Measurements from ENCODE around the gene DLL1. TPM values are rescaled to one million over a fixed set of nuclear protein-coding genes. Genes with fewer than 3 reads are reported as not detected.

Gene DLL1
- total and polyA plus RNA-seq, 9 of the 15 experiments (the other 6 are each of a cell fraction or from before 2014, with no cell fraction given) = not detected

- no peak for TF ChIP-seq MBD1 (CRISPR knock-in tag; IDR thresholded peaks at IDR 0.05)
- no peak for TF ChIP-seq RERE (CRISPR knock-in tag; IDR thresholded peaks at IDR 0.05; ENCODE audit: borderline replicate concordance)
- TF ChIP-seq ARID3B (CRISPR knock-in tag; IDR thresholded peaks at IDR 0.05; ENCODE audit: borderline replicate concordance) = 0 out of 2 replicates have a peak, but pooled peaks have one; percentile 54
- peak; percentile 62 to 71 for TF ChIP-seq E2F6 (IDR thresholded peaks at IDR 0.05; ENCODE audit: borderline replicate concordance in 1 of 2, extremely low read depth in 1 of 2, insufficient read depth in 1 of 2, insufficient read length in 1 of 2, low read depth in 1 of 2, low read length in 1 of 2, poor library complexity in 1 of 2, severe bottlenecking in 1 of 2)
- TF ChIP-seq ZNF316 (IDR thresholded peaks at IDR 0.05) = peak; percentile 47; the same call in 1 of the 2 replicates
- no peak for TF ChIP-seq ZNF75A (CRISPR knock-in tag; IDR thresholded peaks at IDR 0.05)
- no peak for TF ChIP-seq E4F1 (CRISPR knock-in tag; IDR thresholded peaks at IDR 0.05; ENCODE audit: borderline replicate concordance)
- TF ChIP-seq ZNF282 (CRISPR knock-in tag; IDR thresholded peaks at IDR 0.05) = 0 out of 2 replicates have a peak, but pooled peaks have one; percentile 13
- no peak for TF ChIP-seq POLR3G (IDR thresholded peaks at IDR 0.05; ENCODE audit: extremely low read depth, insufficient read length, insufficient replicate concordance)
- no peak for TF ChIP-seq DPF2 (IDR thresholded peaks at IDR 0.05)
- 0 out of 2 replicates have a peak, but pooled peaks have one; percentile 70 for TF ChIP-seq CBFB (CRISPR knock-in tag; IDR thresholded peaks at IDR 0.05)
- TF ChIP-seq NCOA1 (IDR thresholded peaks at IDR 0.05; ENCODE audit: low read depth) = no peak
- TF ChIP-seq ZNF561 (CRISPR knock-in tag; conservative IDR thresholded peaks at IDR 0.05) = no peak
- TF ChIP-seq MED1 (CRISPR knock-in tag; IDR thresholded peaks at IDR 0.05; ENCODE audit: borderline replicate concordance) = no peak
These were observed 15.6 kb upstream of the DLL1 start, which contains the start of gene FAM120B (continued) for GRCh38 chr6:170306324-170307079.
